AG09309 (cell line): ENCODE data around the gene CHTOP.

ENCODE experiments used
- DNase-seq: peaks from one replicate; pipeline ENCODE4 v3.0.0-alpha.2; 2010; ENCODE audit warnings: low read depth
- H3K4me3 ChIP-seq: 2 replicates; pipeline ENCODE4 v1.5.1; 2011; ENCODE audit warnings: mild to moderate bottlenecking, low read depth, low read length, moderate library complexity; ENCODE audit not compliant: control insufficient read depth
- TF ChIP-seq, protein P1 (sequence below): IDR thresholded peaks from 2 replicates; pipeline ENCODE4 v1.5.1; 2011; ENCODE audit warnings: mild to moderate bottlenecking, low read depth, low read length, inconsistent platforms; ENCODE audit not compliant: insufficient read depth, control insufficient read depth; ENCODE audit errors: missing control alignments

CHTOP gene

GRCh38 chr1:153616917-153617311 lies 17.0 kb upstream of the CHTOP start:
- TF ChIP-seq, protein P1, sequence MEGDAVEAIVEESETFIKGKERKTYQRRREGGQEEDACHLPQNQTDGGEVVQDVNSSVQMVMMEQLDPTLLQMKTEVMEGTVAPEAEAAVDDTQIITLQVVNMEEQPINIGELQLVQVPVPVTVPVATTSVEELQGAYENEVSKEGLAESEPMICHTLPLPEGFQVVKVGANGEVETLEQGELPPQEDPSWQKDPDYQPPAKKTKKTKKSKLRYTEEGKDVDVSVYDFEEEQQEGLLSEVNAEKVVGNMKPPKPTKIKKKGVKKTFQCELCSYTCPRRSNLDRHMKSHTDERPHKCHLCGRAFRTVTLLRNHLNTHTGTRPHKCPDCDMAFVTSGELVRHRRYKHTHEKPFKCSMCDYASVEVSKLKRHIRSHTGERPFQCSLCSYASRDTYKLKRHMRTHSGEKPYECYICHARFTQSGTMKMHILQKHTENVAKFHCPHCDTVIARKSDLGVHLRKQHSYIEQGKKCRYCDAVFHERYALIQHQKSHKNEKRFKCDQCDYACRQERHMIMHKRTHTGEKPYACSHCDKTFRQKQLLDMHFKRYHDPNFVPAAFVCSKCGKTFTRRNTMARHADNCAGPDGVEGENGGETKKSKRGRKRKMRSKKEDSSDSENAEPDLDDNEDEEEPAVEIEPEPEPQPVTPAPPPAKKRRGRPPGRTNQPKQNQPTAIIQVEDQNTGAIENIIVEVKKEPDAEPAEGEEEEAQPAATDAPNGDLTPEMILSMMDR, result no peak
- no peak overlapping the region for H3K4me3 ChIP-seq
- DNase-seq, result no peak

DNA sequence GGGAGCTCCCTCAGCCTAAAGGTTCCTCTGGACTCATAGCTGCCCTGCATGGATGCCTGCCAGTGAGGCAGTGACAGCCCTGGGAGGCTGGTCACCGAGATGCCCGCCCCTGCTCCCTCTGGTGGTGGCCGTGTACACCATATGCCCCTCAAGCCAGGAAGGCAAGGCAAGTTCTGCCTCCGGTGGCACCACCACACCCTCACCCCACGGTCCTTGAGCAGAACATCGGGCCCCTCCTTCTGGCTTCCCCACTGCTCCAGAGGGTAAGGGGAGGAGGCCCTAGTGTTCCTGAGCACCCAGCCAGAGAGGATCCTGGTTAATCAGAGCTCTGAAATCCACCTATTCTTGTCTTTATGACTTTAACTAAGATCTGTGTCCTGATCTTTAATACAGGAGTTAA lies 16.2 kb upstream of the CHTOP start:
- no peak for DNase-seq
- TF ChIP-seq, protein P1, result peak; percentile 68
- H3K4me3 ChIP-seq, result no peak overlapping the region

GRCh38 chr1:153619171-153619570 lies 14.7 kb upstream of the CHTOP start:
- no peak for DNase-seq
- H3K4me3 ChIP-seq, result no peak overlapping the region
- TF ChIP-seq, protein P1, result no peak

DNA sequence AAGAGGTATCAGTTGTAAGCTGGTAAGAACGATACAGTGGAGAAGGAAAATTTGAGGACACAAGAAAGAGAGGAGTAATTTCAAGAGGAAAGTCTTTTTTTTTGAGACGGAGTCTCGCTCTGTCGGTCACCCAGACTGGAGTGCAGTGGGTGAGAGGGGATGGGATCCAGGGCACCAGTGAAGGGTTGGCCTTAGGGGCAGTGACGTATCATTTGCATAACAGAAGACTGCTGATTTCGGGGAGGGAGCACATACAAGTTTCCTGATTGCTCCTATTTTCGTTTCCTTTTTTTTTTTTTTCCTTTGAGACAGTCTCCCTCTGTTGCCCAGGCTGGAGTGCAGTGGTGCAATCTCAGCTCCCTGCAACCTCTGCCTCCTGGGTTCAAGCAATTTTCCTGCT lies 10.8 kb upstream of the CHTOP start:
- TF ChIP-seq, protein P1, result no peak
- no peak overlapping the region for H3K4me3 ChIP-seq
- no peak for DNase-seq

DNA sequence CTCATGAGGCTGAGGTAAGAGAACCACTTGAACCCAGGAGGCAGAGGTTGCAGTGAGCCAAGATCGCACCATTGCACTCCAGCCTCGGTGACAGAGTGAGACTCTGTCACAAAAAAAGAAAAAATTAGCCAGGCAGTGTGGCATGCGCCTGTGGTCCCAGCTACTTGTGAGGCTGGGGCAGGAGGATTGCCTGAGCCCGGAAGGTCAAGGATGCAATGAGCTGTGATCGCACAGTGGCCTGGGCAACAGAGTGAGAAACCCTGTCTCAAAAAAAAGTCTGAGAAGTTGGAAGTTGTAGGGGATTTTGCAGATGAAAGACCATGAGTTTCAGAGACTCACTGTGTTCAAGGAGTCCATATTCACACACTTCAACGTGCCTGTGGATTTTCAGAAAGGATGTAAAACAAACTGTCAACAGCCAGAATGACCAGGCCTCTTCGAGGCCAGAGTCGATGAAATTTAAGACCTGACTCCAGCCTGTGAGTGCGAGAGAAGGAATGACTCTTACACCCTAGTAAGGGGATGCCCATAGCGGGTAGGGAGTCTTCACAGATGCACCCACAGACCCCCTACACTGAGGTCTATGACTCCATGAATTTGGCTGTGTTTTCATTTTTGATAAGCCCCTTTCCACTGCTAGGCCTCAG lies 8.8 kb upstream of the CHTOP start:
- no peak for DNase-seq
- H3K4me3 ChIP-seq, result no peak overlapping the region
- TF ChIP-seq, protein P1, result no peak

- TF ChIP-seq, protein P1, result no peak
- H3K4me3 ChIP-seq, result peak overlapping the region; percentile 91
- no peak for DNase-seq
Observed at GRCh38 chr1:153626477-153626903, 7.4 kb upstream of the CHTOP start.
